Vagina (tissue), 2 donors: ENCODE results near the gene GALNT15.

ENCODE experiments used
- POLR2A ChIP-seq, 2 donors: fragments of 450-650 bp; IDR thresholded peaks; one replicate each; pipeline ENCODE4 v1.6.1; 2017; ENCODE audit warnings: antibody characterized with exemption in 2 of 2, mild to moderate bottlenecking in 2 of 2, moderate library complexity in 2 of 2
- POLR2AphosphoS5 ChIP-seq, 2 donors: sonication (generic); formaldehyde crosslinking; IDR thresholded peaks; one replicate each; pipeline ENCODE4 v1.9.0; 2017; ENCODE audit warnings: antibody characterized with exemption in 2 of 2, mild to moderate bottlenecking in 2 of 2, low read depth in 1 of 2; ENCODE audit not compliant: insufficient read depth in 1 of 2
- TF ChIP-seq, protein P1 (sequence below), 3 experiments: fragments of 450-650 bp in 2 of 3; fragments of 200-600 bp in 1 of 3; sonication (generic) in 1 of 3; IDR thresholded peaks; one replicate each; pipeline ENCODE4 v1.5.1; 2017 to 2019; ENCODE audit warnings: antibody characterized with exemption in 3 of 3, mild to moderate bottlenecking in 2 of 3, moderate library complexity in 2 of 3

DNA sequence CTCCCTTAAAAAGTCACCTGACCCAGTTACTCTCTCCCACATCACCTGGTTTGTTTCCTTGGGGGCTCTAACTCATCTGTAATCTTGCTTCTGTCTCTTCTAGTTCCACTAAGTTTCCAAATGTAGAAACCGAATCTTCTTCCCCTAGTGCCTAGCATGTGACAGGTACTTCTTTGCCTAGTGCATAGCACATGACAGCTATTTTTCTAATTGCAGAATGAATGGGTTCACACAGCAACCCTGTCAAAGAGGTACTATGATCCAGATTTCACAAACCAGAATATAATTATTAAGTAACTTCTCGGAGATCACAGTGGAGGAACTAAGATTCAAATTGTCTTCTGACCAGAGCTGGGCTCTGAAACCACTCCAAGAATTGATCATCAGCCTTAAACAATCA lies 82.8 kb downstream of the GALNT15 start:
- TF ChIP-seq POLR2AphosphoS5 (IDR thresholded peaks at IDR 0.05; ENCODE audit: insufficient read depth in 1 of 2, low read depth in 1 of 2) (no peak), POLR2A (IDR thresholded peaks at IDR 0.05) (no peak)
- TF ChIP-seq, protein P1, sequence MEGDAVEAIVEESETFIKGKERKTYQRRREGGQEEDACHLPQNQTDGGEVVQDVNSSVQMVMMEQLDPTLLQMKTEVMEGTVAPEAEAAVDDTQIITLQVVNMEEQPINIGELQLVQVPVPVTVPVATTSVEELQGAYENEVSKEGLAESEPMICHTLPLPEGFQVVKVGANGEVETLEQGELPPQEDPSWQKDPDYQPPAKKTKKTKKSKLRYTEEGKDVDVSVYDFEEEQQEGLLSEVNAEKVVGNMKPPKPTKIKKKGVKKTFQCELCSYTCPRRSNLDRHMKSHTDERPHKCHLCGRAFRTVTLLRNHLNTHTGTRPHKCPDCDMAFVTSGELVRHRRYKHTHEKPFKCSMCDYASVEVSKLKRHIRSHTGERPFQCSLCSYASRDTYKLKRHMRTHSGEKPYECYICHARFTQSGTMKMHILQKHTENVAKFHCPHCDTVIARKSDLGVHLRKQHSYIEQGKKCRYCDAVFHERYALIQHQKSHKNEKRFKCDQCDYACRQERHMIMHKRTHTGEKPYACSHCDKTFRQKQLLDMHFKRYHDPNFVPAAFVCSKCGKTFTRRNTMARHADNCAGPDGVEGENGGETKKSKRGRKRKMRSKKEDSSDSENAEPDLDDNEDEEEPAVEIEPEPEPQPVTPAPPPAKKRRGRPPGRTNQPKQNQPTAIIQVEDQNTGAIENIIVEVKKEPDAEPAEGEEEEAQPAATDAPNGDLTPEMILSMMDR (IDR thresholded peaks at IDR 0.05) = no peak
